Esophagus squamous epithelium (tissue), 4 donors: Measurements from ENCODE around the gene SEC23IP.

Experiments
- POLR2A ChIP-seq, 4 donors: fragments of 450-650 bp; IDR thresholded peaks; one replicate each; pipeline ENCODE4 v1.6.1; 2017; ENCODE audit warnings: antibody characterized with exemption in 4 of 4, mild to moderate bottlenecking in 4 of 4, moderate library complexity in 3 of 4
- TF ChIP-seq, protein P1 (sequence below), 6 experiments: fragments of 450-650 bp in 4 of 6; fragments of 200-600 bp in 2 of 6; sonication (generic) in 2 of 6; IDR thresholded peaks; one replicate each; pipeline ENCODE4 v1.5.1; 2016 to 2019; ENCODE audit warnings: antibody characterized with exemption in 6 of 6, mild to moderate bottlenecking in 4 of 6, moderate library complexity in 4 of 6

DNA sequence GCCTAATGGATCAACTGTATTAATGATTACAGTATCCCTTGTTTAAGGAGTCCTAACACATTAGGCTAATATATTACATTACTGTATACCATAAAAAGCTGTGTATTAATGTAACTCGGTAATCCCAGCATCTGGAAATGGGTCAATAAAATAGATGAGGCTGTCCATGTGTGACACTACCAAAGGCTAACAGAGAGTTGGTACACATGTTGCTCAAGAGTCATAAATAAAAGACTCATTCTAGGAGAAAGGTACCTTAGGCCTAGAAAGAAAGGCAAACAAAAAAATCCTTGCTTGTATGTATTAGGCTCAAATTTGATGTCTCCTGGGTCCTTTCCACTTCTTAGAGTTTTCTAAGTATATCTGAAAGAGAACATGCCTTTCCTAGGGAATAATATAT lies 34.5 kb upstream of the SEC23IP start:
- TF ChIP-seq, protein P1, sequence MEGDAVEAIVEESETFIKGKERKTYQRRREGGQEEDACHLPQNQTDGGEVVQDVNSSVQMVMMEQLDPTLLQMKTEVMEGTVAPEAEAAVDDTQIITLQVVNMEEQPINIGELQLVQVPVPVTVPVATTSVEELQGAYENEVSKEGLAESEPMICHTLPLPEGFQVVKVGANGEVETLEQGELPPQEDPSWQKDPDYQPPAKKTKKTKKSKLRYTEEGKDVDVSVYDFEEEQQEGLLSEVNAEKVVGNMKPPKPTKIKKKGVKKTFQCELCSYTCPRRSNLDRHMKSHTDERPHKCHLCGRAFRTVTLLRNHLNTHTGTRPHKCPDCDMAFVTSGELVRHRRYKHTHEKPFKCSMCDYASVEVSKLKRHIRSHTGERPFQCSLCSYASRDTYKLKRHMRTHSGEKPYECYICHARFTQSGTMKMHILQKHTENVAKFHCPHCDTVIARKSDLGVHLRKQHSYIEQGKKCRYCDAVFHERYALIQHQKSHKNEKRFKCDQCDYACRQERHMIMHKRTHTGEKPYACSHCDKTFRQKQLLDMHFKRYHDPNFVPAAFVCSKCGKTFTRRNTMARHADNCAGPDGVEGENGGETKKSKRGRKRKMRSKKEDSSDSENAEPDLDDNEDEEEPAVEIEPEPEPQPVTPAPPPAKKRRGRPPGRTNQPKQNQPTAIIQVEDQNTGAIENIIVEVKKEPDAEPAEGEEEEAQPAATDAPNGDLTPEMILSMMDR (IDR thresholded peaks at IDR 0.05) = no peak
- no peak for TF ChIP-seq POLR2A (IDR thresholded peaks at IDR 0.05)
